HEK293T (cell line): ENCODE results near the gene NECTIN1.

Experiments used
- LEF1 ChIP-seq: fragments of 450-650 bp; IDR thresholded peaks from 2 replicates; pipeline ENCODE4 v1.6.1; 2017; ENCODE audit warnings: mild to moderate bottlenecking, borderline replicate concordance
- NFRKB ChIP-seq: fragments of 450-650 bp; IDR thresholded peaks from 2 replicates; pipeline ENCODE4 v1.6.1; 2016; ENCODE audit warnings: mild to moderate bottlenecking, moderate library complexity

DNA sequence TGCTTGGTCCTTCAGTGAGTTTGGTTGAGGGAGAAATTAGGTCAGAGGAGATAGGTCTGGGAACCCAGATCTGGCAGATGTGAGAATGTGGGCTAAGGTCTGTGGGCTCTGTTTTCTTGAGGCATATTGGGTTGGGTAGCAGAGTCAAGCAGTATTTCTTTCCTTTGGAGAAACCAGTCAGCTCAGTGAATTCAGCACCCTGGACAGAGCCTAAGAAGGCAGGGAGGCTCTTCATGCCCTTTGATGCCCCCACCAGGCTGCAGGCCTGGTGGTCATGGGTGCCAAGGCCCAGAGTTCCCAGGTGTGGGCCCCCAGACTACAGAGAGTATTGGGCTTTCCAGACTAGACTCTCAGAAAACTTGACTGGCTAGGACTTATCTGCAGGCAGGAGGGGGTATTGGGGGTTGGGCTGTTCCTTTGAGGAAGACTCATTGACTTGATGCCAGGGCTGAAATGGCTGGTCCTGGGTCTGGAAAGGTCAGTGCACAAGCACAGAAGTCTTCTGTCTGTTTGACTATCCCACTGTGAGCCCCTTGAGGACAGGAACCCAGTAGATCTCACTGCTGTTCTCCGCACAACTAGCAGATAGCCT, 45.3 kb upstream of the NECTIN1 start:
- no peak for TF ChIP-seq NFRKB
- TF ChIP-seq LEF1: no peak
